Stimulated activated CD8-positive, alpha-beta memory T cell treated with anti-CD3 and anti-CD28 coated beads, Interleukin-4, amount 100 ng/mL, for 24 hours (primary cell): ENCODE data around the gene LARP1.
A peak's percentile ranks its signal among the peaks of the same experiment; 100 is the strongest.

Experiments used
- DNase-seq: peaks from one replicate; pipeline ENCODE4 v3.0.0-alpha.2; 2020; ENCODE audit warnings: low read depth

The LARP1 gene

GRCh38 chr5:154858297-154858971 lies 103.3 kb downstream of the LARP1 start, which contains the start of gene CNOT8:
TSS of gene CNOT8 (plus strand) at chr5:154858627. CDS start at chr5:154863279, 4,652 bp downstream.
- DNase-seq, result peak; percentile 97

GRCh38 chr5:154858972-154859871 lies 104.0 kb downstream of the LARP1 start:
- DNase-seq, result no peak

- DNase-seq, result no peak
Observed at GRCh38 chr5:154860123-154860522, 104.9 kb downstream of the LARP1 start.

- DNase-seq, result no peak
Observed at GRCh38 chr5:154860765-154861164, 105.6 kb downstream of the LARP1 start.

GRCh38 chr5:154861946-154862345 lies 106.8 kb downstream of the LARP1 start:
- DNase-seq, result no peak

GRCh38 chr5:154862766-154863165 lies 107.6 kb downstream of the LARP1 start:
- DNase-seq, result no peak

GRCh38 chr5:154863291-154864080 lies 108.3 kb downstream of the LARP1 start:
- DNase-seq, result no peak

- no peak for DNase-seq
Observed at GRCh38 chr5:154865466-154866184, 110.4 kb downstream of the LARP1 start.

- DNase-seq, result no peak
Observed at GRCh38 chr5:154866841-154867240, 111.7 kb downstream of the LARP1 start.
